Kidney (tissue), 14 donors: ENCODE data around the gene SYT14. TPM values are rescaled to one million over a fixed set of nuclear protein-coding genes. Genes with fewer than 3 reads are reported as not detected.
"Not testable (repeated sequence)": the region's sequence is repeated elsewhere in the genome, so short reads cannot be mapped to it uniquely, and the experiment has no call there.

Experiments
- DNase-seq, 5 donors: peaks; one replicate each; pipeline ENCODE4 v3.0.0-alpha.2; 2013 to 2020
- FAIRE-seq: peaks from 2 replicates; lab custom pipeline; 2012; peaks lifted over from hg19 to GRCh38; lab: Jason Lieb, UNC
- H3K27ac ChIP-seq, 2 donors: one replicate each; pipeline ENCODE4 v1.7.0; 2013; ENCODE audit warnings: low read depth in 2 of 2, low read length in 2 of 2, inconsistent platforms in 1 of 2
- H3K27me3 ChIP-seq: one replicate; pipeline ENCODE4 v1.7.1; 2013; ENCODE audit warnings: low read length, inconsistent platforms; ENCODE audit not compliant: control insufficient read depth, insufficient read depth
- H3K36me3 ChIP-seq, 3 donors: one replicate each; pipeline versions ENCODE4 v1.7.0 to v1.7.1; 2013; ENCODE audit warnings: low read length in 3 of 3, control low read depth in 1 of 3, inconsistent platforms in 1 of 3; ENCODE audit not compliant: insufficient read depth in 3 of 3, control insufficient read depth in 2 of 3
- H3K4me1 ChIP-seq, 3 donors: one replicate each; pipeline versions ENCODE4 v1.7.0 to v1.7.1; 2013; ENCODE audit warnings: low read length in 3 of 3, inconsistent platforms in 1 of 3, low read depth in 1 of 3; ENCODE audit not compliant: control insufficient read depth in 2 of 3, insufficient read depth in 2 of 3
- H3K4me3 ChIP-seq, 3 donors: one replicate each; pipeline versions ENCODE4 v1.7.0 to v1.8.1; 2013; ENCODE audit warnings: low read length in 3 of 3, control low read depth in 1 of 3, inconsistent platforms in 1 of 3
- H3K9ac ChIP-seq, 3 donors: one replicate each; pipeline versions ENCODE4 v1.7.0 to v1.7.1; 2013; ENCODE audit warnings: low read length in 3 of 3, control low read depth in 1 of 3, inconsistent platforms in 1 of 3
- H3K9me3 ChIP-seq, 3 donors: one replicate each; pipeline versions ENCODE4 v1.7.0 to v1.7.1; 2013; ENCODE audit warnings: low read length in 3 of 3, control low read depth in 1 of 3, inconsistent platforms in 1 of 3; ENCODE audit not compliant: control insufficient read depth in 2 of 3, insufficient read depth in 1 of 3
- intact Hi-C: fragments of 100-400 bp; cut with DNase I; formaldehyde crosslinking; loops from one replicate; pipeline ENCODE4 v1.11.1; 2022
- polyA plus RNA-seq: library from polyadenylated mRNA; stranded (reverse); fragments of 350-450 nt; fragmentation: Illumina TruSeq; extraction: RNeasy Lipid Tissue Mini Kit (QIAGEN cat#74804); gene quantifications from one replicate; pipeline ENCODE4 v1.2.3, GENCODE V29; 2014; ENCODE audit warnings: low read depth, low replicate concordance; ENCODE audit not compliant: insufficient read depth
- total RNA-seq: library from RNA; stranded (reverse); fragmentation: NEBNext Ultra II Directional; extraction: Animal tissue kit (Norgen Biotek cat#: 25700); gene quantifications from one replicate; pipeline ENCODE4 v1.2.1, GENCODE V29; 2021
- TF ChIP-seq, protein P1 (sequence below): IDR thresholded peaks from 3 replicates; pipeline ENCODE4 v1.5.1; 2012; ENCODE audit warnings: mild to moderate bottlenecking, moderate library complexity, borderline replicate concordance; ENCODE audit not compliant: insufficient read depth; ENCODE audit errors: extremely low read depth
- donor health status: control.
- donor health status: control.
- donor health status: control.
- donor health status: control.
- donor health status: control.
- donor health status: DM: yes; HTN: yes; CAD: no.
- donor health status: Normal renal cell carcinoma (clear cell type).

SYT14 gene
- total and polyA plus RNA-seq, 2 donors from 2014 or later: 0.22 to 1.3 TPM

GRCh38 chr1:210043058-210043457 lies 105.0 kb downstream of the SYT14 start:
- no peaks in the 10 kb centered on the region for H3K27me3 ChIP-seq
- peaks cover 0 to 3% (median 2%) of the 10 kb centered on the region in 3 donors for H3K9me3 ChIP-seq
- TF ChIP-seq, protein P1, sequence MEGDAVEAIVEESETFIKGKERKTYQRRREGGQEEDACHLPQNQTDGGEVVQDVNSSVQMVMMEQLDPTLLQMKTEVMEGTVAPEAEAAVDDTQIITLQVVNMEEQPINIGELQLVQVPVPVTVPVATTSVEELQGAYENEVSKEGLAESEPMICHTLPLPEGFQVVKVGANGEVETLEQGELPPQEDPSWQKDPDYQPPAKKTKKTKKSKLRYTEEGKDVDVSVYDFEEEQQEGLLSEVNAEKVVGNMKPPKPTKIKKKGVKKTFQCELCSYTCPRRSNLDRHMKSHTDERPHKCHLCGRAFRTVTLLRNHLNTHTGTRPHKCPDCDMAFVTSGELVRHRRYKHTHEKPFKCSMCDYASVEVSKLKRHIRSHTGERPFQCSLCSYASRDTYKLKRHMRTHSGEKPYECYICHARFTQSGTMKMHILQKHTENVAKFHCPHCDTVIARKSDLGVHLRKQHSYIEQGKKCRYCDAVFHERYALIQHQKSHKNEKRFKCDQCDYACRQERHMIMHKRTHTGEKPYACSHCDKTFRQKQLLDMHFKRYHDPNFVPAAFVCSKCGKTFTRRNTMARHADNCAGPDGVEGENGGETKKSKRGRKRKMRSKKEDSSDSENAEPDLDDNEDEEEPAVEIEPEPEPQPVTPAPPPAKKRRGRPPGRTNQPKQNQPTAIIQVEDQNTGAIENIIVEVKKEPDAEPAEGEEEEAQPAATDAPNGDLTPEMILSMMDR: no peak
- no peak overlapping the region for H3K27ac ChIP-seq
- no peaks in the 10 kb centered on the region for H3K4me1 ChIP-seq
- no peak overlapping the region for H3K9ac ChIP-seq
- H3K4me3 ChIP-seq: no peak overlapping the region
- FAIRE-seq (no peak), DNase-seq (no peak)
- intact Hi-C loops: no loop called here
- no peaks in the 10 kb centered on the region for H3K36me3 ChIP-seq

GRCh38 chr1:210049616-210050015 lies 111.6 kb downstream of the SYT14 start:
- H3K27ac ChIP-seq: no peak overlapping the region
- DNase-seq (no peak), FAIRE-seq (no peak)
- intact Hi-C loops: no loop called here
- no peaks in the 10 kb centered on the region for H3K4me1 ChIP-seq
- no peaks in the 10 kb centered on the region for H3K27me3 ChIP-seq
- H3K4me3 ChIP-seq: no peak overlapping the region
- peaks cover 0 to 3% (median 0%) of the 10 kb centered on the region in 3 donors for H3K9me3 ChIP-seq
- no peak overlapping the region for H3K9ac ChIP-seq
- no peaks in the 10 kb centered on the region for H3K36me3 ChIP-seq
- TF ChIP-seq, protein P1: no peak

DNA sequence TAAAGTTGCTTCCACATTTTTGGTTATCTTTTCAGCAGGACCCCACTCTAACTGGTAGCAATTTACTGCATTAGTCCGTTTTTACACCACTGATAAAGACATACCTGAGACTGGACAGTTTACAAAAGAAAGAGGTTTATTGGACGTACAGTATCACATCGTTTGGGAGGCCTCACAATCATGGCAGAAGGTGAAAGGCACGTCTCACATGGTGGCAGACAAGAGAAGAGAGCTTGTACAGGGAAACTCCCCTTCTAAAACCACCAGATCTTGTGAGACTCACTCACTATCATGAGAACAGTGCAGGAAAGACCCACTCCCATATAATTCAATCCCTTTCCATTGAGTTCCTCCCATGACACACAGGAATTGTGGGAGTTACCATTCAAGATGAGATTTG lies 112.5 kb downstream of the SYT14 start:
- not testable (repeated sequence) for FAIRE-seq, DNase-seq

GRCh38 chr1:210053126-210053525 lies 115.1 kb downstream of the SYT14 start:
- DNase-seq: no peak
- H3K27me3 ChIP-seq: no peaks in the 10 kb centered on the region
- TF ChIP-seq, protein P1: no peak
- H3K4me1 ChIP-seq: no peaks in the 10 kb centered on the region
- no peak overlapping the region for H3K27ac ChIP-seq
- H3K9me3 ChIP-seq: no peaks in the 10 kb centered on the region
- intact Hi-C loops: no loop called here
- FAIRE-seq: no peak
- H3K9ac ChIP-seq: no peak overlapping the region
- no peak overlapping the region for H3K4me3 ChIP-seq
- H3K36me3 ChIP-seq: no peaks in the 10 kb centered on the region

More for the DNA sequence above, 112.5 kb downstream of the SYT14 start:
- intact Hi-C loops, H3K36me3 ChIP-seq, H3K27me3 ChIP-seq, H3K4me1 ChIP-seq, H3K4me3 ChIP-seq, H3K27ac ChIP-seq, H3K9ac ChIP-seq, H3K9me3 ChIP-seq: not testable (repeated sequence)
